GM21619 (cell line): Measurements from ENCODE around the gene PHF11.

Source experiments
- ATAC-seq: cut with Tn5 transposase; IDR thresholded peaks from one replicate; pipeline ENCODE4 v1.9.1; 2021; ENCODE audit not compliant: unreplicated experiment

Gene PHF11

GRCh38 chr13:49497272-49497671 is 1.5 kb downstream of the PHF11 start:
- no peak for ATAC-seq

- ATAC-seq = no peak
These were observed 2.5 kb downstream of the PHF11 start for GRCh38 chr13:49498206-49498605.

GRCh38 chr13:49499889-49500660 is 4.3 kb downstream of the PHF11 start:
- no peak for ATAC-seq

GRCh38 chr13:49502954-49503353 is 7.2 kb downstream of the PHF11 start:
- ATAC-seq = no peak

GRCh38 chr13:49503951-49504350 is 8.2 kb downstream of the PHF11 start:
- ATAC-seq = no peak

GRCh38 chr13:49512578-49512977 is 16.8 kb downstream of the PHF11 start:
- ATAC-seq = no peak

GRCh38 chr13:49516467-49516866 is 20.7 kb downstream of the PHF11 start:
- ATAC-seq = no peak

- no peak for ATAC-seq
These were observed 21.7 kb downstream of the PHF11 start for GRCh38 chr13:49517461-49517860.

GRCh38 chr13:49521224-49521623 is 25.5 kb downstream of the PHF11 start:
- ATAC-seq = no peak

GRCh38 chr13:49524740-49525501 is 29.2 kb downstream of the PHF11 start:
- no peak for ATAC-seq

GRCh38 chr13:49527123-49527522 is 31.4 kb downstream of the PHF11 start:
- no peak for ATAC-seq

- ATAC-seq = no peak
These were observed 32.4 kb downstream of the PHF11 start for GRCh38 chr13:49528161-49528560.

- no peak for ATAC-seq
These were observed 34.7 kb downstream of the PHF11 start for GRCh38 chr13:49530457-49530856.

- ATAC-seq = no peak
These were observed 36.8 kb downstream of the PHF11 start for GRCh38 chr13:49532593-49532992.

- ATAC-seq = no peak
These were observed 37.3 kb downstream of the PHF11 start for GRCh38 chr13:49533011-49533410.

GRCh38 chr13:49533591-49534269 is 38.0 kb downstream of the PHF11 start:
- ATAC-seq = no peak

GRCh38 chr13:49536144-49536873 is 40.6 kb downstream of the PHF11 start:
- ATAC-seq = no peak

- ATAC-seq = no peak
These were observed 42.7 kb downstream of the PHF11 start for GRCh38 chr13:49538404-49538803.

GRCh38 chr13:49539313-49539712 is 43.6 kb downstream of the PHF11 start:
- no peak for ATAC-seq

GRCh38 chr13:49539746-49540145 is 44.0 kb downstream of the PHF11 start:
- no peak for ATAC-seq

GRCh38 chr13:49540552-49540951 is 44.8 kb downstream of the PHF11 start:
- ATAC-seq = no peak
